HG02970 (cell line): ENCODE data around the gene MYL11.
"Not testable (repeated sequence)": the region's sequence is repeated elsewhere in the genome, so short reads cannot be mapped to it uniquely, and the experiment has no call there.

Source experiments
- ATAC-seq: cut with Tn5 transposase; IDR thresholded peaks from one replicate; pipeline ENCODE4 v1.9.1; 2021; ENCODE audit warnings: mild to moderate bottlenecking, moderate library complexity, moderate number of reproducible peaks; ENCODE audit not compliant: unreplicated experiment, low FRiP score

The MYL11 gene

DNA sequence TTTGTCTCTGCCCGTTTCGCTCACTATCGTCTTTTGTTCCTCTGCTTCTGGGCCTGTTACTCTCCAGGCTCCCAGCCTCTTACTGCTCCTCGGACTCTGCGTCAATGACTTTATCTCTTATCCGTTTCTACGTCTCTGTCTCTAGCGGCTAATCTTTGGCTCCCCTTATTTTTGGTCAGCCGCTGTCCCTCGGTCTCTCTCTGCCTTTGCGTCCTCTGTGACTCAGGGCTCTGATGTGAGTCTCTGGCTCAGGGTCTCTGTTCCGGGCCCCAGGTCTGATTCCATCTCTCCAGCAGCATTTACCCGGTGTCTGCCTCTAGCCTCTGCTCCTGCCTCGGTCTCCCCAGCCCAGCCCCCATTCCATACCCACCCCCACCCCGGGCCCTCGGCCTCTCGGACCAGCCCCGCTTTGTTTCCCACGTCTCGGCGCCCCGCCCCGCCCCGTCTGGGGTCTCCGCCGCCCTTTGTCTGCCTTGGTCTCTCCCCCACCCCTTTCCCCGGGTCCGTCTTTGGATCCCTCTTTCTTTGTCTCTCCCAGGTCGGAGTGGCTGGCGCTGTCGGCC is 20.1 kb downstream of the MYL11 start:
- ATAC-seq = no peak

- peak; percentile 53 for ATAC-seq
Measured at GRCh38 chr16:30395155-30395991, 20.8 kb downstream of the MYL11 start, which contains the start of gene ZNF48. Gene ZNF48, plus strand, starts transcription at chr16:30395420. Its CDS starts 375 bp downstream, at chr16:30395795.

DNA sequence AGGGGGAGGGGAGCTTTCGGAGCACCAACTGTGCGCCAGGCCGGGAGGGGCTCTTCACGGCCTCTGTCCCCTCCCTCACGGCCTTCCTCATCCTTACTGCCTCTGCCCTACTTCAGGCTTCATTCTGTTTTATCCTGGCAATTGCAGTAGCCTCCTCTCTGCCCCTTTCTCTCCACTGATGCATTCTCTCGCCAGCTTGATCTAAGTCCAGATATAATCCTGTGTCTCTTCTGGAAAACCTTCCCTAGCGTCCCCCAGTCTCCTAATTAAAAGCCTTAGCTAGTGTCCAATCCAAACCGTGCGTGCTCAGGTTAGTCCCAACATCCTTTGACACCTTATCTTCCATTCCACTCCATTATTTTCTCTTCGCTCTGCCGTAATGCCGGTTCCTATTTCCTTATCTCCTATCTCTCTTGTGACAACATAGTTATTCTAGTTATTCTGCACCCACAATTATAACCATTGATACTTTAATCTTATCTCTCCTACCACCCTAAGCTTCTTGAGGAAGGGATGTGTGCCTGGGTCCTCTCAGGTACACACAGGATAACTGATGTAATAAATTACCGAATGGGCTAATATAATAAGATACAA is 21.5 kb downstream of the MYL11 start:
- ATAC-seq = no peak

- ATAC-seq = not testable (repeated sequence)
Measured at GRCh38 chr16:30396627-30397026, 22.0 kb downstream of the MYL11 start.

DNA sequence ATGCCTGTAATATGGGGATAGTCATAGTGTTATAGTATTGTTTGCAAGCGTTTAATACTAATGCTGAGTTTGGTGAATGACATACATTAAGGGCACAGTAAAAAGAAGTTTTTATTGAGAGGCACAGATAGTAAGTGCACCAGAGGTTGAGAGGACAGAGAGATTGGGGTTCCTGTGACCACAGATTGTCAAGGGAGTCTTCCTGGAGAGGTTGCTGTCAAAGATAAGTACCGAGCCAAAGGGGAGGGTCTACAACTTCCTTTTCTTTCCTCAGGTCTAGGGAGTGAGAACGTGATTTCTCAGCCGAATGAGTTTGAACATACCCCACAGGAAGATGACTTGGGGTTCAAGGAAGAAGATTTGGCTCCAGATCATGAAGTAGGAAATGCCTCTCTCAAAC is 22.5 kb downstream of the MYL11 start:
- no peak for ATAC-seq

- ATAC-seq = no peak
Measured at GRCh38 chr16:30397776-30398660, 23.4 kb downstream of the MYL11 start.

- ATAC-seq = no peak
Measured at GRCh38 chr16:30398661-30399434, 24.2 kb downstream of the MYL11 start.

- ATAC-seq = no peak
Measured at GRCh38 chr16:30399435-30400186, 25.0 kb downstream of the MYL11 start.

DNA sequence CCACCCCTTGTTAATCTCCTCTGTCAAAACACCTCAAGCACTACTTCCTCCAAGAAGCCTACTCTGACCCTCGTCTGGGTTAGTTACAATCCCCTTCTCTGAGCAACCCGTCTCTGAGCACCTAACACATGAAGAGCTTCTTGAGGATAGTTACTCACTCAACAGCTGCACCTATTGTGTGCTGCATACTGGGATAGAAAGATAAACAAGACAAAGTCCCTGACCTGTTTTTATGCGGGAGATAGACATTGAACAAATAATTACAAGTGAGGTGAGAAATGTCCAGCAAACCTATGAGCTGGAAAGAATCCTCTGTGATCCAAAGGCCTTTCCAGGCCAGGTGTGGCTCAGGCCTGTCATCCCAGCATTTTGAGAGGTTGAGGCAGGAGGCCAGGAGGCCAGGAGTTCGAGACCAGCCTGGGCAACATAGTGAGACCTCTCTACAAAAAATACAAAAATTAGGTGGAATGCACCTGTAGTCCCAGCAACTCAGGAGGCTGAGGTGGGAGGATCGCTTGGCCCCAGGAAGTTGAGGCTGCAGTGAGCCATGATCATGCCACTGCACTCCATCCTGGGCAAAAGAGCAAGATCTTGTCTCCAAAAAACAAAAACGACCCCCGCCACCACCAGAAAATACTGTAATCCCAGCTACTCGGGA is 27.3 kb downstream of the MYL11 start:
- ATAC-seq = no peak

DNA sequence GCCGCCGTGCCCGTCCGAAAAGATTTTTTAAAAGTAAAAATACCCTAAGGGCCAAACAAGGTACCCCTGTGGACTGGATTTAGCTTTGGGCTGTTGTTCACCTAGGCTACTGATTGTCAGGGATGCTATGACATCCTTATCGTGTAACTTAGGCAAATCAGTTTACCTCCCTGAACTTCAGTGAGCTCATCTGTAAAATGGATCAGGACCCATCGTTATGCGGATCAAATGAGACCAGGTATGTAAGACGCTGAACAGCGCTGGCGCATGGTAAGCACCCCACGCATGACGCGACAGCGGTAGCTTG is 32.1 kb downstream of the MYL11 start:
- no peak for ATAC-seq

- ATAC-seq = peak; percentile 61
Measured at GRCh38 chr16:30407102-30407803, 32.7 kb downstream of the MYL11 start, which contains the start of gene ZNF771. Gene ZNF771, plus strand, starts transcription at chr16:30407606. Its CDS starts 448 bp downstream, at chr16:30408054.

- ATAC-seq = no peak
Measured at GRCh38 chr16:30407804-30408534, 33.4 kb downstream of the MYL11 start.

- ATAC-seq = no peak
Measured at GRCh38 chr16:30409125-30410060, 34.8 kb downstream of the MYL11 start.

GRCh38 chr16:30413112-30413806 is 38.7 kb downstream of the MYL11 start:
- no peak for ATAC-seq

DNA sequence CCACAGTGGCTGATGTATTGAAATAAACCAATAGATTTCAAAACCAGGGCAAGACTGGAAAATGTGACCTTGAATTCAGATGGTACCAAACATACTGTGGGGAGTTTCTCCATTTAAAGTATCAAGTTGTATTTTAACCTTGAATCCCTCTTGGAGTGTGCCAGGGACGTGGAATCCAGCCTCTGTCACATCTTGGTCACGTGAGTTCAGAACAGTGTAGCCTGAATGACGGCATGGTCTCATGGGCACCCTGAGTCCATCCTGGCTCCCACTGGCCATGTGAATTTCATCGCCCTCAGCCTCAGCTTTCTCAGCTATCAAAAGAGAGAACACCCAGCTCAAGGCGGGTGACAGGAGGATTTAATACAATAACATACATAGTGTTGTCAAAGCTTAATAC is 39.6 kb downstream of the MYL11 start:
- no peak for ATAC-seq
